Mucosa of rectum (tissue), 2 donors: Measurements from ENCODE around the gene ARPC1A.
"Not testable (repeated sequence)": the region's sequence is repeated elsewhere in the genome, so short reads cannot be mapped to it uniquely, and the experiment has no call there.

Source experiments
- H3K27ac ChIP-seq, 2 donors: one replicate each; pipeline ENCODE4 v1.7.0; 2013; ENCODE audit warnings: inconsistent platforms in 2 of 2, low read depth in 2 of 2, low read length in 2 of 2
- H3K27me3 ChIP-seq, 2 donors: one replicate each; pipeline ENCODE4 v1.7.0; 2013; ENCODE audit warnings: low read length in 2 of 2; ENCODE audit not compliant: control insufficient read depth in 2 of 2, insufficient read depth in 2 of 2
- H3K36me3 ChIP-seq, 2 donors: one replicate each; pipeline ENCODE4 v1.7.0; 2013; ENCODE audit warnings: low read length in 2 of 2; ENCODE audit not compliant: control insufficient read depth in 2 of 2, insufficient read depth in 2 of 2
- H3K4me1 ChIP-seq, 2 donors: one replicate each; pipeline ENCODE4 v1.7.0; 2013; ENCODE audit warnings: low read length in 2 of 2, mild to moderate bottlenecking in 1 of 2; ENCODE audit not compliant: control insufficient read depth in 2 of 2, insufficient read depth in 2 of 2
- H3K4me3 ChIP-seq, 2 donors: one replicate each; pipeline ENCODE4 v1.7.0; 2013; ENCODE audit warnings: low read length in 2 of 2
- H3K9ac ChIP-seq, 2 donors: one replicate each; pipeline ENCODE4 v1.7.0; 2013; ENCODE audit warnings: low read length in 2 of 2, low read depth in 1 of 2, mild to moderate bottlenecking in 1 of 2
- H3K9me3 ChIP-seq, 2 donors: one replicate each; pipeline ENCODE4 v1.7.0; 2013; ENCODE audit warnings: low read length in 2 of 2; ENCODE audit not compliant: control insufficient read depth in 2 of 2
- donor health status: healthy.
- donor health status: Normal muscosa, but diverticular disease.

Gene ARPC1A

DNA sequence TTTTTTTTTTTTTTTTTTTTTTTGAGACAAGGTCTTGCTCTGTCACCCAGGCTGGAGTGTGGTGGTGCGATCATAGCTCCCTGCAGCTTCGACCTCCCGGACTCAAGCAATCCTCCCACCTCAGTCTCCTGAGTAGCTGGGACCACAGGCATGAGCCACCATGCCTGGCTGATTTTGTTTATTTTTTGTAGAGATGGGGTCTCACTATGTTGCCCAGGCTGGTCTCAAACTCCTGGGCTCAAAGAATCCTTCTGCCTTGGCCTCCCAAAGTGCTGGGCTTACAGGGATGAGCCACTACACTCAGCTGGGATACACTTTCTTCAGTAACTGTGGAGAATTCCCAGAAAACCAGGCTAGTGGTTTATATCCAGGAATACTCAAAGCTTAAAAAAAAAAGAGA is 24.9 kb downstream of the ARPC1A start:
- not testable (repeated sequence) for H3K27me3 ChIP-seq, H3K9ac ChIP-seq, H3K4me3 ChIP-seq, H3K4me1 ChIP-seq, H3K9me3 ChIP-seq, H3K27ac ChIP-seq
- peaks cover 29 to 52% of the 10 kb centered on the region in 2 donors for H3K36me3 ChIP-seq

DNA sequence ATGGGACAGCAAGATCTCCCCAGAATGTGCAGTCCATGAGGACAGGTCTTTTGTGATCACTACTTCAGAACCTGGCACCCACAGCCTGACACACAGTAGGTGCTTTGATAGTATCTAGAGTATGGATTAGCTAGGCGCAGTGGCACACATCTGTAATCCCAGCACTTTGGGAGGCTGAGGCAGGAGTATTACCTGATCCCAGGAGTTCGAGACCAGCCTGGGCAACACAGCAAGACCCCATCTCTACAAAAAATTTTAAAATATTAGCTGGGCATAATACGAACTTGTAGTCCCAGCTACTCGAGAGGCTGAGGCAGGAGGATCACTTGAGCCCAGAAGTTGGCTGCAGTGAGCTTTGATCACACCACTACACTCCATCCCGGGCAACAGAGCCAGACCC is 26.5 kb downstream of the ARPC1A start:
- no peak overlapping the region for H3K9ac ChIP-seq

GRCh38 chr7:99355098-99355497 is 29.4 kb downstream of the ARPC1A start:
- H3K27ac ChIP-seq = no peak overlapping the region
- H3K9ac ChIP-seq = no peak overlapping the region
- H3K27me3 ChIP-seq = no peaks in the 10 kb centered on the region
- no peak overlapping the region for H3K4me3 ChIP-seq
- no peaks in the 10 kb centered on the region for H3K4me1 ChIP-seq
- H3K9me3 ChIP-seq = no peaks in the 10 kb centered on the region
- peaks cover 48 to 56% of the 10 kb centered on the region in 2 donors for H3K36me3 ChIP-seq

More for the DNA sequence above, 26.5 kb downstream of the ARPC1A start:
- Histone ChIP-seq H3K4me3 (no peak overlapping the region), H3K9me3 (no peaks in the 10 kb centered on the region), H3K36me3 (peaks cover 37 to 51% of the 10 kb centered on the region in 2 donors), H3K4me1 (no peaks in the 10 kb centered on the region), H3K27ac (no peak overlapping the region), H3K27me3 (no peaks in the 10 kb centered on the region)

- Histone ChIP-seq H3K27ac (no peak overlapping the region), H3K4me3 (no peak overlapping the region), H3K27me3 (no peaks in the 10 kb centered on the region), H3K9ac (no peak overlapping the region), H3K4me1 (no peaks in the 10 kb centered on the region), H3K9me3 (no peaks in the 10 kb centered on the region), H3K36me3 (peaks cover 44 to 54% of the 10 kb centered on the region in 2 donors)
Measured at GRCh38 chr7:99357701-99358490, 32.2 kb downstream of the ARPC1A start.

- not testable (repeated sequence) for H3K27ac ChIP-seq, H3K27me3 ChIP-seq, H3K9me3 ChIP-seq, H3K9ac ChIP-seq, H3K4me1 ChIP-seq, H3K4me3 ChIP-seq
- H3K36me3 ChIP-seq = peaks cover 50 to 60% of the 10 kb centered on the region in 2 donors
Measured at GRCh38 chr7:99358521-99358920, 32.8 kb downstream of the ARPC1A start.

DNA sequence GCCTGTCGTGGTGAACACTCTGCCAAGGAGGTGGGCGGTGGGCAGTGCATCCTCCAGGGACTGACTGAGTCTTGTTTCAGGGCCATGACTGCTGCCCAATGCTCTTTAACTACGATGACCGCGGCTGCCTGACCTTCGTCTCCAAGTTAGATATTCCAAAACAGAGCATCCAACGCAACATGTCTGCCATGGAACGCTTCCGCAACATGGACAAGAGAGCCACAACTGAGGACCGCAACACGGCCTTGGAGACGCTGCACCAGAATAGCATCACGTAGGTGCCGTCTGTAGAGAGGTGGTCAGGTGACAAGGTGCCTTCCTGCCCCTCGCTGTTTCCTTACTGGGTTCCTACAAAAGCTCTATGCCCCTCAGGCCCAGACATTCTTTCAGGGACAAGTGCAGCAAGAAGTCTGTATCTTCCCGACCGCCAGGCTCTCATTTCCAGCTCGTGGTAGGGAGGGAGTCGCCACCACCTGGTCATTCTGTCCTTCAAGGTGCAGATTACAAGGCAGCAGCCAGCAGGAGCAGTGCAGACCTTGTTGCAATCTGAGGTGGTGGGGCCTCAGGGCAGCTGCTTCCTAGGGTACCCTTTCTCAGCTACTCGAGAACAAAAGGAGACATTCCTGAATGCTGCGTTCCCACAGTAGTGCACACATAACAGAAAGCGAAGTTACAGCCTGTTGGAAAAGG is 33.9 kb downstream of the ARPC1A start:
- no peaks in the 10 kb centered on the region for H3K27me3 ChIP-seq
- H3K36me3 ChIP-seq = peaks cover 59 to 60% of the 10 kb centered on the region in 2 donors
- no peaks in the 10 kb centered on the region for H3K4me1 ChIP-seq
- no peak overlapping the region for H3K4me3 ChIP-seq
- H3K9ac ChIP-seq = no peak overlapping the region
- H3K9me3 ChIP-seq = no peaks in the 10 kb centered on the region
- no peak overlapping the region for H3K27ac ChIP-seq

DNA sequence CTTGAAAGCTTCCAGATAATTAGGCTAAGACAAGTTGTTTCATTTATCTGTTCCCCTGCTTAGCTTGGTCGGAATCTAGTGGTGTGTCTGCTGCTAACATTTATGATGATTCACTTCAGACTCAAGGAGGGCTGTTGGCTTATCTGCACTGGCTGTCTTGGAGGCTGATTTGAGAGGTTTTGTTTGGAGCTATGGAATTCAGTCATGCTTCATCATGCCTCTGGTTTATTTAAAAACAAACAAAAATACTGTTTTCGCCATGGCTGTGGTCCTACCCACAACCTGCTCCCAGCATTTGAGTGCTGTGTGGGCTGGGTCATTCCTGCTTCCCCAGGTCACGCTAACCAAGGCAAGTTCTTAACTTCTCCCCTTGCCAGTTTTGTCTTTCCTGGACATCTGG is 37.1 kb downstream of the ARPC1A start:
- H3K36me3 ChIP-seq = peaks cover 63 to 66% of the 10 kb centered on the region in 2 donors
- H3K4me3 ChIP-seq = no peak overlapping the region
- no peaks in the 10 kb centered on the region for H3K4me1 ChIP-seq
- H3K9me3 ChIP-seq = no peaks in the 10 kb centered on the region
- no peaks in the 10 kb centered on the region for H3K27me3 ChIP-seq
- no peak overlapping the region for H3K9ac ChIP-seq
- H3K27ac ChIP-seq = no peak overlapping the region

DNA sequence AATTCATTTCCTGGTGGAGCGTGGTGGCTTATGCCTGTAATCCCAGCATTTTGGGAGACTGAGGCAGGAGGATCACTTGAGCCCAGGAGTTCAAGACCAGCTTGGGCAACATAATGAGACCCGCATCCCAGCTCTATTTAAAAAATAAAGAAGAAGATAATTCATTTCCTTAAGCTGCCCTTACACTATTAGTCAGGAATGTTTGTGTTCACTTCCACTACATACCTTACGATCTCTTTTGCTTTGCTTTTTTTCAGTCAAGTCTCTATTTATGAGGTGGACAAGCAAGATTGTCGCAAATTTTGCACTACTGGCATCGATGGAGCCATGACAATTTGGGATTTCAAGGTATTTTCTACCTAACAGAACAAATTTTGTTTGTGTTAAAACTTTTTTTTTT is 37.6 kb downstream of the ARPC1A start:
- Histone ChIP-seq H3K4me1 (no peaks in the 10 kb centered on the region), H3K27me3 (no peaks in the 10 kb centered on the region), H3K36me3 (peaks cover 58 to 61% of the 10 kb centered on the region in 2 donors), H3K9ac (no peak overlapping the region), H3K4me3 (no peak overlapping the region), H3K27ac (no peak overlapping the region), H3K9me3 (no peaks in the 10 kb centered on the region)

DNA sequence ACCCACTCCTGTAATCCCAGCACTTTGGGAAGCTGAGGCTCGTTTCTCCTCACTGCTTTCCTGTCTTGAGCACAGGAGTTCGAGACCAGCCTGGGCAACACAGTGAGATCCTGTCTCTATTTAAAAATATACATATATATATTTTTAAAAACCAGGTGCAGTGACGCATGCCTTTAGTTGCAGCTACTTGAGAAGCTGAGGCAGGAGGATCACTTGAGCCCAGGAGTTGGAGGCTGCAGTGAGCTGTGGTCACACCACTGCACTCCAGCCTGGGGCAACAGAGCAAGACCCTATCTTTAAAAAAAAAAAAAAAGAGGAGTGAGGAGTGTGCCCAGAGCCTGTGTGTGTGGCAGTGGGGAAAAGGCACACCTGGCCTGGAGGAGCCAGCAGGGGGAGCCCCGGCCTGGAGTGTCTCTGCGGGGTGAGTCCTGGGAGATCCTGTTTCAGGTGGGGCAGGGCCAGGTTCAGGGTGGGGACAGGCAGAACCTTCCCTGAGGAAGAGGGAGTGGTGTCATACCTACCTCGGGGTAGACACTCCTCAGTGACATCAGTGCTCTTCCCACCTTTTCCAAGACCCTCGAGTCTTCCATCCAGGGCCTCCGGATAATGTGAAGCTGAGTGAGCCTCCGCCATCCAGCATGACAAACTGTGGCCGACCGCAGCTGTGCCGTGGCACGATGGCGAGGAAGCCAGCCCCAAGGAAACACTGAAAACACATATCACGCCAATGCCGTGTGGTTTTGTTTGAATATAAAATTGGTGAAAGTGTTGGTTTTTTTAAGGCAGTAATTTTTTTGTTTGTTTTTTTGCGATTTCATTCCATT is 39.8 kb downstream of the ARPC1A start:
- no peaks in the 10 kb centered on the region for H3K27me3 ChIP-seq
- H3K4me3 ChIP-seq = no peak overlapping the region
- no peaks in the 10 kb centered on the region for H3K4me1 ChIP-seq
- no peaks in the 10 kb centered on the region for H3K9me3 ChIP-seq
- H3K27ac ChIP-seq = peak overlapping the region in 1 of 2 donors; percentile 55
- H3K9ac ChIP-seq = peak overlapping the region in 1 of 2 donors; percentile 40
- peaks cover 45 to 51% of the 10 kb centered on the region in 2 donors for H3K36me3 ChIP-seq

DNA sequence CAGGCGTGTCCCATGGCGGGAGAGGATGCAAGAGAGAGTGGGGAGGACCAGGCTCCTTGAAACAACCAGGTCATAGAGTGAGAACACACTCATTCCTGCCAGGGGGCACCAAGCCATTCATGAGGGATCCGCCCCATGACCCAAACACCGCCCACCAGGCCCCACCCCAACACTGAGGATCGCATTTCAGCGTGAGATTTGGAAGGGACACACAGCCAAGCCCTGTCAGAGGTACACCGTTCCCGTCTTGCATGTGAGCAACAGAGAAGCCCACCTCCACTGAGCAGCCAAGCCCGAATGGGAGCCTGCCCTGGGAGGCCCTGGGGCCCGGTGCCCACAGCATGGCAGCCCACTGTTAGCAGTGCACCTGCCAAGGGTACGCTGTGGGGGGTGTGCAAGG is 40.9 kb downstream of the ARPC1A start:
- H3K36me3 ChIP-seq = peaks cover 38 to 42% of the 10 kb centered on the region in 2 donors
- H3K27me3 ChIP-seq = no peaks in the 10 kb centered on the region
- no peak overlapping the region for H3K9ac ChIP-seq
- no peak overlapping the region for H3K4me3 ChIP-seq
- no peaks in the 10 kb centered on the region for H3K9me3 ChIP-seq
- no peak overlapping the region for H3K27ac ChIP-seq
- H3K4me1 ChIP-seq = no peaks in the 10 kb centered on the region
